Right lobe of liver (tissue), 6 donors: ENCODE results near the gene MACROD2. TPM values are rescaled to one million over a fixed set of nuclear protein-coding genes. Genes with fewer than 3 reads are reported as not detected.

Experiments used
- ATAC-seq, 4 donors: fragments of 200-7000 bp; cut with Tn5 transposase; one replicate each; pipeline ENCODE4 v1.9.1; 2020; ENCODE audit warnings: mild to moderate bottlenecking in 4 of 4, moderate library complexity in 4 of 4
- DNase-seq, 3 donors: peaks; one replicate each; pipeline ENCODE4 v3.0.0-alpha.2; 2020
- H3K27ac ChIP-seq, 3 donors: fragments of 200-600 bp; one replicate each; pipeline ENCODE4 v1.8.0; 2022
- H3K27me3 ChIP-seq, 2 donors: fragments of 200-600 bp; one replicate each; pipeline ENCODE4 v1.8.0; 2022
- H3K36me3 ChIP-seq, 4 donors: fragments of 200-600 bp; sonication (generic) in 1 of 4; one replicate each; pipeline versions ENCODE4 v1.5.1 to v1.8.0; 2017 to 2022; ENCODE audit warnings: control low read depth in 1 of 4
- H3K4me1 ChIP-seq, 4 donors: fragments of 200-600 bp; sonication (generic) in 1 of 4; one replicate each; pipeline versions ENCODE4 v1.5.1 to v1.8.0; 2017 to 2022; ENCODE audit warnings: control low read depth in 1 of 4
- H3K4me3 ChIP-seq, 3 donors: fragments of 200-600 bp; one replicate each; pipeline ENCODE4 v1.8.0; 2022
- H3K9me3 ChIP-seq, 4 donors: fragments of 200-600 bp; sonication (generic) in 1 of 4; one replicate each; pipeline versions ENCODE4 v1.5.1 to v1.8.0; 2017 to 2022; ENCODE audit warnings: control low read depth in 1 of 4
- POLR2A ChIP-seq: fragments of 450-650 bp; IDR thresholded peaks from one replicate; pipeline ENCODE4 v1.6.1; 2017; ENCODE audit warnings: antibody characterized with exemption, mild to moderate bottlenecking
- WGBS: methylation state at CpG from one replicate; pipeline ENCODE4 v1.1.6; 2018; ENCODE audit warnings: low coverage, low lambda C conversion rate; ENCODE audit not compliant: insufficient coverage; ENCODE audit errors: missing lambda C conversion rate; 5-methylcytosine and 5-hydroxymethylcytosine counted together
- intact Hi-C, 2 donors: fragments of 100-400 bp; cut with DNase I; formaldehyde crosslinking; loops; one replicate each; pipeline versions ENCODE4 v1.11.2 to v1.14.1; 2022
- total RNA-seq, 6 experiments: library from RNA; depleted of rRNA in 2 of 6; stranded (reverse); fragments of >200 nt in 2 of 6; fragmentation: NEBNext Ultra II Directional in 3 of 6; extraction: Animal tissue kit (Norgen Biotek cat#: 25700) in 3 of 6; gene quantifications; one replicate each; pipeline versions ENCODE4 v1.1.0 to v1.2.4, GENCODE V29; 2016 to 2023
- TF ChIP-seq, protein P1 (sequence below), 4 donors: fragments of 200-600 bp in 3 of 4; fragments of 450-650 bp in 1 of 4; IDR thresholded peaks; one replicate each; pipeline versions ENCODE4 v1.5.1 to v1.8.0; 2016 to 2022; ENCODE audit warnings: antibody characterized with exemption in 4 of 4, mild to moderate bottlenecking in 2 of 4
- donor health status: DM: no; HTN: yes; CAD: no.
- donor health status: DM: no; HTN: no; CAD: no.
- donor health status: DM: no; HTN: no; CAD: no.
- donor health status: DM: no; HTN: yes; CAD: no.
- donor health status: DM: no; HTN: yes; CAD: no.

The MACROD2 gene
- total RNA-seq, 6 experiments from 2014 or later, result 1.2 to 5.5 (median 3.3) TPM

GRCh38 chr20:15902493-15902892 is 1907.2 kb downstream of the MACROD2 start:
- DNase-seq, result no peak
- intact Hi-C loops, result no loop called here
- 71% methylated on average over 8 of the region's 9 CpGs for WGBS
- H3K9me3 ChIP-seq, result no peaks in the 10 kb centered on the region
- no peaks in the 10 kb centered on the region for H3K27me3 ChIP-seq
- no peak for TF ChIP-seq POLR2A
- TF ChIP-seq, protein P1, sequence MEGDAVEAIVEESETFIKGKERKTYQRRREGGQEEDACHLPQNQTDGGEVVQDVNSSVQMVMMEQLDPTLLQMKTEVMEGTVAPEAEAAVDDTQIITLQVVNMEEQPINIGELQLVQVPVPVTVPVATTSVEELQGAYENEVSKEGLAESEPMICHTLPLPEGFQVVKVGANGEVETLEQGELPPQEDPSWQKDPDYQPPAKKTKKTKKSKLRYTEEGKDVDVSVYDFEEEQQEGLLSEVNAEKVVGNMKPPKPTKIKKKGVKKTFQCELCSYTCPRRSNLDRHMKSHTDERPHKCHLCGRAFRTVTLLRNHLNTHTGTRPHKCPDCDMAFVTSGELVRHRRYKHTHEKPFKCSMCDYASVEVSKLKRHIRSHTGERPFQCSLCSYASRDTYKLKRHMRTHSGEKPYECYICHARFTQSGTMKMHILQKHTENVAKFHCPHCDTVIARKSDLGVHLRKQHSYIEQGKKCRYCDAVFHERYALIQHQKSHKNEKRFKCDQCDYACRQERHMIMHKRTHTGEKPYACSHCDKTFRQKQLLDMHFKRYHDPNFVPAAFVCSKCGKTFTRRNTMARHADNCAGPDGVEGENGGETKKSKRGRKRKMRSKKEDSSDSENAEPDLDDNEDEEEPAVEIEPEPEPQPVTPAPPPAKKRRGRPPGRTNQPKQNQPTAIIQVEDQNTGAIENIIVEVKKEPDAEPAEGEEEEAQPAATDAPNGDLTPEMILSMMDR (IDR thresholded peaks at IDR 0.05), result peak in 1 of 4 donors; percentile 9
- H3K36me3 ChIP-seq, result no peaks in the 10 kb centered on the region
- H3K4me3 ChIP-seq, result no peak overlapping the region
- H3K27ac ChIP-seq, result no peak overlapping the region
- ATAC-seq, result no peak
- H3K4me1 ChIP-seq, result no peaks in the 10 kb centered on the region

DNA sequence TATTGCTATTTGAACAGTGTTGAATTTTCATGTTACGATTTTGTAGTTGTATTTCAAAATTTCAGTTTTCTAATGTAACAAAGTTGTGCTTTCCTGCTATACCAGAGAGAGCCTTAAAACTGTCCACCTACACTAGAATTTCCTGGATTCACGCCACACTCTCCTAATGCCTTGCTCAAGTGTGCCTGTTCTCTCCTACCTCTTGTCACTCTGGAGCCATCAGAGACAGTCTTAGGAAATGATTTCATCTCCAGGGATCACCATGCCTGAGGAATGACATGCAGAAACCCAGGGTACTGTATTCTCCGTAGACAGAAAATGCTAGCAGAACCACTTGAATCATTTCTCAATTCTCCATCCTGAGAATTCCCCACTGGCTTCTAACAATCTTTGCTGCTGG is 1910.3 kb downstream of the MACROD2 start:
- no peaks in the 10 kb centered on the region for H3K9me3 ChIP-seq
- 60% methylated on average over 3 of the region's 3 CpGs for WGBS
- ATAC-seq (no peak), DNase-seq (no peak)
- no peaks in the 10 kb centered on the region for H3K4me1 ChIP-seq
- no peak overlapping the region for H3K4me3 ChIP-seq
- H3K27ac ChIP-seq, result no peak overlapping the region
- intact Hi-C loops, result no loop called here
- TF ChIP-seq POLR2A, result no peak
- TF ChIP-seq, protein P1 (IDR thresholded peaks at IDR 0.05), result no peak
- no peaks in the 10 kb centered on the region for H3K27me3 ChIP-seq
- no peaks in the 10 kb centered on the region for H3K36me3 ChIP-seq

DNA sequence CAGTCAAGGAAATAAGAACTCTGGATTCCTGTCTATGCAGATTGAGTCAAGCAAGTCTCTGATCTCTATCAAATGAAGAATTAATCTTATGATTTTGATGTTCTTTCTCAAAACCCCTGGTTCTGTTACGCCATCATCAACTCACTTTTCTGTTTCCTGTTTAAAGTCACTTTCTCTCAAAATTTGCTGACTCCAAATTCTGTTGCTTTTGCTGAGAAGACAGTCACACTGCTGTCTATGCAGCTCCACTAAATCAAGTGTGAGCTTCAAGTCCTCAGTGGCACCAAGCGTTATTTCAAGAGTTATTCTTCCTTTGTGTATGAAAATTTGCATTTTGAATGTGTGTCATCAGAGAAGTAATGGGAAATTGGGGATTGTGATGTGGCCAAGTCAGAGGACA is 1914.7 kb downstream of the MACROD2 start:
- intact Hi-C loops, result no loop called here
- no peak for TF ChIP-seq POLR2A
- TF ChIP-seq, protein P1 (IDR thresholded peaks at IDR 0.05), result no peak
- Histone ChIP-seq H3K36me3 (no peaks in the 10 kb centered on the region), H3K4me3 (no peak overlapping the region), H3K27ac (no peak overlapping the region), H3K4me1 (no peaks in the 10 kb centered on the region), H3K9me3 (no peaks in the 10 kb centered on the region), H3K27me3 (no peaks in the 10 kb centered on the region)
- ATAC-seq (no peak), DNase-seq (no peak)
- 62% methylated on average over 2 of the region's 2 CpGs for WGBS

DNA sequence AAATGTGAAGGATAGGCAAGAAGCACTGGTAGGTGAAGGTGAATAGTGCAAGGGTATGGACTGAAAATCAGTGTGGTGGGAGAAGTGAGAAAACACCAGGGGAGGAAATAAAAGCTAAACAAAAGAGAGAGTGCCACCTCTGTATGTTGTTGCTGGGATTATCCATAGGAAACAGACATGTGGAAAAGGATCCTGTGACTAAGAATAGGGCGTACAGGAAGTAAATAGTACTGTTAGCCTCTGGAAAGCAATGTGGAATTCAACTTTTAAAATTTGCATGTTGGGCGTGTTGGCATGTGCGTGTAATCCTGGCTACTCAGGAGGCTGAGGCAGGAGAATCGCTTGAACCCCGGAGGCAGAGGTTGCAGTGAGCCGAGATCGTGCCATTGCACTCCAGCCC is 1916.3 kb downstream of the MACROD2 start:
- peak in 2 of 4 donors; percentile 28 to 53 for ATAC-seq
- H3K27ac ChIP-seq, result no peak overlapping the region
- no peaks in the 10 kb centered on the region for H3K4me1 ChIP-seq
- no peak for TF ChIP-seq POLR2A
- TF ChIP-seq, protein P1 (IDR thresholded peaks at IDR 0.05), result no peak
- intact Hi-C loops, result no loop called here
- no peak overlapping the region for H3K4me3 ChIP-seq
- no peaks in the 10 kb centered on the region for H3K9me3 ChIP-seq
- no peaks in the 10 kb centered on the region for H3K36me3 ChIP-seq
- WGBS, result 76% methylated on average over 6 of the region's 7 CpGs
- no peak for DNase-seq
- H3K27me3 ChIP-seq, result no peaks in the 10 kb centered on the region
